GM12878 (cell line): ENCODE data around the gene CREB3L1.

Experiments used
- CBX3 ChIP-seq: fragments of 200-600 bp; sonication (generic); IDR thresholded peaks from 2 replicates; pipeline ENCODE4 v1.6.1; 2016; ENCODE audit warnings: low read depth, borderline replicate concordance
- CTCF ChIP-seq, 3 experiments: IDR thresholded peaks in 2 of 3; conservative IDR thresholded peaks in 1 of 3; 2 replicates each; pipeline ENCODE4 v1.5.1; 2011; ENCODE audit warnings: low read depth in 3 of 3, low read length in 3 of 3, mild to moderate bottlenecking in 3 of 3, control low read depth in 2 of 3, moderate library complexity in 2 of 3, inconsistent platforms in 1 of 3, mixed read lengths in 1 of 3; ENCODE audit not compliant: control insufficient read depth in 2 of 3, insufficient read depth in 1 of 3; ENCODE audit errors: extremely low read depth in 1 of 3
- POLR2AphosphoS2 ChIP-seq: IDR thresholded peaks from 2 replicates; pipeline ENCODE4 v1.6.1; 2011; ENCODE audit warnings: low read depth, mild to moderate bottlenecking, low read length, improper control_type of control experiment, moderate library complexity
- YBX1 ChIP-seq: fragments of 450-650 bp; IDR thresholded peaks from 2 replicates; pipeline ENCODE4 v1.6.1; 2016; ENCODE audit warnings: antibody characterized with exemption
- TF ChIP-seq, protein P1 (sequence below): IDR thresholded peaks from 2 replicates; pipeline ENCODE4 v1.6.1; 2012; ENCODE audit warnings: low read depth, low read length, improper control_type of control experiment

GRCh38 chr11:46350695-46351094 lies 73.2 kb downstream of the CREB3L1 start:
- TF ChIP-seq CTCF (IDR thresholded peaks at IDR 0.05 in 2 of 3, conservative IDR thresholded peaks at IDR 0.05 in 1 of 3; ENCODE audit: control insufficient read depth in 2 of 3, extremely low read depth in 1 of 3, insufficient read depth in 1 of 3, low read depth in 3 of 3, low read length in 3 of 3) (no peak), YBX1 (no peak), CBX3 (no peak), POLR2AphosphoS2 (no peak)
- TF ChIP-seq, protein P1, sequence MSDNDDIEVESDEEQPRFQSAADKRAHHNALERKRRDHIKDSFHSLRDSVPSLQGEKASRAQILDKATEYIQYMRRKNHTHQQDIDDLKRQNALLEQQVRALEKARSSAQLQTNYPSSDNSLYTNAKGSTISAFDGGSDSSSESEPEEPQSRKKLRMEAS: no peak
